Caco-2 (cell line): ENCODE results near the gene APLNR. TPM values are rescaled to one million over a fixed set of nuclear protein-coding genes. Genes with fewer than 3 reads are reported as not detected.

Experiments
- BruUV-seq: library from RNA; stranded (reverse); fragments of 400-500 nt; replicated peaks from 2 replicates; lab custom pipeline; 2021; lab: Mats Ljungman, UMichigan
- CTCF ChIA-PET: fragments of 300-600 bp; sonication (Branson Sonifier 250); formaldehyde crosslinking; loops from one replicate; lab custom pipeline; 2022; ENCODE audit warnings: antibody characterized with exemption; lab: Charles Lee
- POLR2A ChIA-PET: fragments of 300-600 bp; sonication (Branson Sonifier 250); formaldehyde crosslinking; loops from one replicate; lab custom pipeline; 2022; ENCODE audit warnings: antibody characterized with exemption; lab: Charles Lee
- DNase-seq, 2 experiments: peaks; one replicate each; pipeline versions ENCODE4 v3.0.0 to v3.0.0-alpha.2; 2020 to 2022
- H3K27me3 ChIP-seq: replicated peaks from 2 replicates; pipeline ENCODE4 v1.6.0; 2011; ENCODE audit warnings: low read length; ENCODE audit not compliant: control insufficient read depth, insufficient read depth
- H3K36me3 ChIP-seq: 2 replicates; pipeline ENCODE4 v1.5.1; 2011; ENCODE audit warnings: low read length; ENCODE audit not compliant: control insufficient read depth, insufficient read depth
- H3K4me1 ChIP-seq: fragments of 250-450 bp; sonication (Bioruptor Pico); 2 replicates; pipeline ENCODE4 v1.5.1; 2020; ENCODE audit warnings: mild to moderate bottlenecking
- H3K4me3 ChIP-seq: 2 replicates; pipeline ENCODE4 v1.5.1; 2011; ENCODE audit warnings: low read depth, mild to moderate bottlenecking, control low read depth, low read length
- H3K9me3 ChIP-seq: fragments of 250-450 bp; sonication (Bioruptor Pico); 2 replicates; pipeline ENCODE4 v1.5.1; 2020; ENCODE audit warnings: mild to moderate bottlenecking, moderate library complexity
- H3K27ac Mint-ChIP-seq: one replicate; pipeline ENCODE4 v1.8.0; 2022; ENCODE audit warnings: mixed read lengths; ENCODE audit not compliant: unreplicated experiment
- H3K27me3 Mint-ChIP-seq: one replicate; pipeline ENCODE4 v1.8.0; 2022; ENCODE audit warnings: mixed read lengths; ENCODE audit not compliant: insufficient read depth, unreplicated experiment
- H3K36me3 Mint-ChIP-seq: one replicate; pipeline ENCODE4 v1.8.0; 2022; ENCODE audit warnings: mild to moderate bottlenecking, mixed read lengths; ENCODE audit not compliant: insufficient read depth, unreplicated experiment
- H3K4me1 Mint-ChIP-seq: one replicate; pipeline ENCODE4 v1.8.0; 2022; ENCODE audit warnings: low read depth, mixed read lengths; ENCODE audit not compliant: unreplicated experiment
- H3K4me3 Mint-ChIP-seq: one replicate; pipeline ENCODE4 v1.8.0; 2022; ENCODE audit warnings: mild to moderate bottlenecking, moderate library complexity, mixed read lengths; ENCODE audit not compliant: unreplicated experiment
- H3K9me3 Mint-ChIP-seq: one replicate; pipeline ENCODE4 v1.8.0; 2022; ENCODE audit warnings: mixed read lengths; ENCODE audit not compliant: unreplicated experiment
- intact Hi-C: fragments of 100-400 bp; cut with micrococcal nuclease; formaldehyde crosslinking; loops from one replicate; pipeline ENCODE4 v1.10.0; 2022; ENCODE audit not compliant: unreplicated experiment
- total RNA-seq: library from RNA; stranded (reverse); gene quantifications from 2 replicates; pipeline ENCODE4 v1.2.3, GENCODE V29; 2022
- TF ChIP-seq, protein P1 (sequence below), 2 experiments: fragments of 200-600 bp in 1 of 2; IDR thresholded peaks; 1 replicate in 1 of 2; 2 replicates in 1 of 2; pipeline versions ENCODE4 v1.5.1 to v1.8.0; 2011 to 2022; ENCODE audit warnings: antibody characterized with exemption in 1 of 2, control low read depth in 1 of 2, inconsistent platforms in 1 of 2, low read depth in 1 of 2, low read length in 1 of 2, mild to moderate bottlenecking in 1 of 2, moderate library complexity in 1 of 2; ENCODE audit not compliant: insufficient read depth in 1 of 2, severe bottlenecking in 1 of 2, unreplicated experiment in 1 of 2

The APLNR gene
- total RNA-seq, 1 experiment from 2014 or later, result not detected

DNA sequence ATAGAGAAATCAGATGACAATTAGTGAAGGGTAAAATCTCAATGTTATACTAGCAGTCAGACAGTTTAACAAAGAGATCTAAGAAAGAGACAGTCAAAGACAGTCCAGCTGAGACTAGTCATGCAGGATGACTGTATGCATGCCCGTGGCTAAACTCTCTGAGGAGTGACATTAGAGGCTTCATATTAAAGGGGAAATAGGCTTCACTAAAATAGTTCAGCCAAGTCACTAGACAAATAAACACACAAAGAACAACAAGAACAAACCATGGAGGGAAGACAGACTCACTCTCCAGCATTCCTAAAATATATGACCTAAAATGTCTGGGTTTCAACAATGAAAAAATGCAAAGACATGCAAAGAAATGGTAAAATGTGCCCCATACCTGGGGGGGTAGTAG lies 18.6 kb upstream of the APLNR start:
- Mint-ChIP-seq H3K27me3 (peaks cover 5% of the 10 kb centered on the region), H3K36me3 (no peaks in the 10 kb centered on the region), H3K4me3 (no peak overlapping the region), H3K27ac (no peak overlapping the region), H3K9me3 (no peaks in the 10 kb centered on the region), H3K4me1 (no peaks in the 10 kb centered on the region)
- TF ChIP-seq, protein P1, sequence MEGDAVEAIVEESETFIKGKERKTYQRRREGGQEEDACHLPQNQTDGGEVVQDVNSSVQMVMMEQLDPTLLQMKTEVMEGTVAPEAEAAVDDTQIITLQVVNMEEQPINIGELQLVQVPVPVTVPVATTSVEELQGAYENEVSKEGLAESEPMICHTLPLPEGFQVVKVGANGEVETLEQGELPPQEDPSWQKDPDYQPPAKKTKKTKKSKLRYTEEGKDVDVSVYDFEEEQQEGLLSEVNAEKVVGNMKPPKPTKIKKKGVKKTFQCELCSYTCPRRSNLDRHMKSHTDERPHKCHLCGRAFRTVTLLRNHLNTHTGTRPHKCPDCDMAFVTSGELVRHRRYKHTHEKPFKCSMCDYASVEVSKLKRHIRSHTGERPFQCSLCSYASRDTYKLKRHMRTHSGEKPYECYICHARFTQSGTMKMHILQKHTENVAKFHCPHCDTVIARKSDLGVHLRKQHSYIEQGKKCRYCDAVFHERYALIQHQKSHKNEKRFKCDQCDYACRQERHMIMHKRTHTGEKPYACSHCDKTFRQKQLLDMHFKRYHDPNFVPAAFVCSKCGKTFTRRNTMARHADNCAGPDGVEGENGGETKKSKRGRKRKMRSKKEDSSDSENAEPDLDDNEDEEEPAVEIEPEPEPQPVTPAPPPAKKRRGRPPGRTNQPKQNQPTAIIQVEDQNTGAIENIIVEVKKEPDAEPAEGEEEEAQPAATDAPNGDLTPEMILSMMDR (IDR thresholded peaks at IDR 0.05; ENCODE audit: insufficient read depth in 1 of 2, low read depth in 1 of 2, low read length in 1 of 2, severe bottlenecking in 1 of 2, unreplicated experiment in 1 of 2), result no peak
- POLR2A ChIA-PET, result no interaction called here
- intact Hi-C loops, result no loop called here
- Histone ChIP-seq H3K36me3 (no peaks in the 10 kb centered on the region), H3K4me1 (no peaks in the 10 kb centered on the region), H3K27me3 (peaks cover 1% of the 10 kb centered on the region; the same call in 1 of the 2 replicates), H3K9me3 (no peaks in the 10 kb centered on the region), H3K4me3 (no peak overlapping the region)
- no peak for DNase-seq
- CTCF ChIA-PET, result no interaction called here
- no TSS peak for BruUV-seq

DNA sequence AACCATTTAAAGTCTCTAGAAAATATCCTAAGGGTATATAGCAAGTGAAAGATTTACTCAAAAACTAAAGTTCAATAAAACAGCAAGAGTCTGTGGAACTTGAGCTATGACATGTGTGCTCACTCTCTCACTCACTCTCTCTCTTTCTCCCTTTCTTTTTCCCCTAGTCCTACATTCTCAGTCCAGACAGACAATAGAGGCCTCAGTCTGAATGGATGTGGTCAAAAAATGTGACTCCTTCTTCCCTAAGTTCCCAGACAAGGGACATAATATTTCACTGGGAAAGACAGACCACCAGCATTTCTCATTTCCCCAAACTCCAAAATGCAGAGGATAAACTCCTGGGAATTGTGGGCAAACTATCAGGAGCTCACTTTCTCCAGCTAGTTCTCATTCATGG lies 17.6 kb upstream of the APLNR start:
- Histone ChIP-seq H3K36me3 (no peaks in the 10 kb centered on the region), H3K4me1 (no peaks in the 10 kb centered on the region), H3K9me3 (no peaks in the 10 kb centered on the region), H3K27me3 (peaks cover 1% of the 10 kb centered on the region; the same call in 1 of the 2 replicates), H3K4me3 (no peak overlapping the region)
- TF ChIP-seq, protein P1 (IDR thresholded peaks at IDR 0.05; ENCODE audit: insufficient read depth in 1 of 2, low read depth in 1 of 2, low read length in 1 of 2, severe bottlenecking in 1 of 2, unreplicated experiment in 1 of 2), result no peak
- H3K36me3 Mint-ChIP-seq, result no peaks in the 10 kb centered on the region
- ChIA-PET CTCF (no interaction called here), POLR2A (no interaction called here)
- intact Hi-C loops, result no loop called here
- no peak overlapping the region for H3K4me3 Mint-ChIP-seq
- no peak overlapping the region for H3K27ac Mint-ChIP-seq
- H3K27me3 Mint-ChIP-seq, result peaks cover 5% of the 10 kb centered on the region
- no peak for DNase-seq
- no TSS peak for BruUV-seq
- H3K9me3 Mint-ChIP-seq, result no peaks in the 10 kb centered on the region
- H3K4me1 Mint-ChIP-seq, result no peaks in the 10 kb centered on the region

DNA sequence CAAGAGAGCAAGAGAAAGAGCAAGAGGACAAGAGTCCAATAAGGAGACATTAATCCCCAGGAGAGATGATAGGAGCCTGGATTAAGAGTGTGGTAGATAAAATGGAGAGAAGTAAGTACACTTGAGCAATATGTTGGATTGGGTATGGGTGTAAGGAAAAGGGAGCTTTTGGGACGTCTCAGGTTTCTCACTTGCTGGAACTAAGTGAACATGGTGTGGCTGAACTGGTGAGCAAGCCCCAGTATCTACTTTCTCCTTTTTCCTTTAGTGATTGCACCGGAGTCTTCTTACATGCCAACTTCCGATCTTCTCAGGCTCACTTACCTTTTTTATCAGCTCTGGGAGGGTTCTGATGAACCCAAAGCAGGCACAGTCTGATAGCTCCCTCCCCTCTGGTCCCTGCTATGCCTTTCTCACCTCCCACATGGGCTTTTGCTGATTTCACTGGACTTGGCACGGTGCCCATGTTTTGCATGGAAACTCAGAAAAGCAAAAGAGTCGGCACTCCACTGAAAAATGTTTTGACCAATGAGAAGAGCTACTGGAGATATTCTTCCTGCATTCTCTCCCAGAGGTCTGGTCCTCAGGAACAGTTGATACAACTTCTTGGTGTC lies 14.5 kb upstream of the APLNR start:
- no TSS peak for BruUV-seq

More for the DNA sequence above, 14.5 kb upstream of the APLNR start:
- Histone ChIP-seq H3K9me3 (no peaks in the 10 kb centered on the region), H3K27me3 (peaks cover 1% of the 10 kb centered on the region; the same call in 1 of the 2 replicates), H3K4me1 (no peaks in the 10 kb centered on the region), H3K4me3 (no peak overlapping the region), H3K36me3 (no peaks in the 10 kb centered on the region)
- H3K4me1 Mint-ChIP-seq, result no peaks in the 10 kb centered on the region
- ChIA-PET POLR2A (no interaction called here), CTCF (interaction anchor here (0.5 to 1.4 kb wide), 5 partner anchors 27 to 316 kb away, joined by 3 to 6 read pairs (median 4); partner anchors contain the start of genes TNKS1BP1 and UBE2L6)
- no peak overlapping the region for H3K27ac Mint-ChIP-seq
- TF ChIP-seq, protein P1 (IDR thresholded peaks at IDR 0.05; ENCODE audit: insufficient read depth in 1 of 2, low read depth in 1 of 2, low read length in 1 of 2, severe bottlenecking in 1 of 2, unreplicated experiment in 1 of 2), result no peak
- H3K27me3 Mint-ChIP-seq, result peaks cover 5% of the 10 kb centered on the region
- H3K36me3 Mint-ChIP-seq, result no peaks in the 10 kb centered on the region
- DNase-seq, result no peak
- H3K4me3 Mint-ChIP-seq, result no peak overlapping the region
- intact Hi-C loops, result no loop called here
- no peaks in the 10 kb centered on the region for H3K9me3 Mint-ChIP-seq
